Mucosa of stomach (tissue), 1 donor: Measurements from ENCODE around the gene TUBB1.

Source experiments
- H3K27me3 ChIP-seq: one replicate; pipeline ENCODE4 v1.7.0; 2013; ENCODE audit warnings: mild to moderate bottlenecking, low read length; ENCODE audit not compliant: control insufficient read depth, insufficient read depth
- H3K36me3 ChIP-seq: one replicate; pipeline ENCODE4 v1.7.0; 2013; ENCODE audit warnings: low read length; ENCODE audit not compliant: control insufficient read depth, insufficient read depth
- H3K4me1 ChIP-seq: one replicate; pipeline ENCODE4 v1.7.0; 2013; ENCODE audit warnings: mild to moderate bottlenecking, low read length; ENCODE audit not compliant: control insufficient read depth, insufficient read depth
- H3K4me3 ChIP-seq: one replicate; pipeline ENCODE4 v1.7.0; 2013; ENCODE audit warnings: low read length
- H3K9ac ChIP-seq: one replicate; pipeline ENCODE4 v1.7.0; 2013; ENCODE audit warnings: mild to moderate bottlenecking, low read length, moderate library complexity
- H3K9me3 ChIP-seq: one replicate; pipeline ENCODE4 v1.7.0; 2013; ENCODE audit warnings: mild to moderate bottlenecking, low read length, moderate library complexity; ENCODE audit not compliant: control insufficient read depth
- donor health status: Pancreatic carcinoma.

The TUBB1 gene

GRCh38 chr20:59019217-59019616 lies at the start of gene TUBB1:
Gene TUBB1, plus strand, starts transcription at chr20:59019429. Its CDS starts 94 bp downstream, at chr20:59019523.
- no peak within 1 kb of the TSS for H3K4me3 ChIP-seq
- H3K4me1 ChIP-seq, result no peaks in the 10 kb centered on the region
- H3K9ac ChIP-seq, result no peak within 1 kb of the TSS
- no peaks in the 10 kb centered on the region for H3K27me3 ChIP-seq
- no peaks in the 10 kb centered on the region for H3K9me3 ChIP-seq
- H3K36me3 ChIP-seq, result no peaks in the 10 kb centered on the region

DNA sequence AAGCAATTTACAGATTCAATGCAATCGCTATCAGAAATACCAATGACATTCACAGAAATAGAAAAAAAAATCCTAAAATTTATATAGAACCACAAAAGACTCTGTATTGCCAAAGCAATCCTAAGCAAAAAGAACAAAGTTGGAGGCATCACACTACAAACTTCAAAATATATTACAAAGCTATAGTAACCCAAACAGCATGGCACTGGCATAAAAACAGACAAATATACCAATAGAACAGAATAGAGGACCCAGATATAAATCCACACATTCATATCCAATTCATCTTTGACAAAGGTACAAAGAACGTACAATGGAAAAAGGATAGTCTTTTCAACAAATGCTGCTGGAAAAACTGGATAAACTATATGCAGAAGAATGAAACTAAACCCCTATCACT lies 49.8 kb upstream of the TUBB1 start:
- Histone ChIP-seq H3K9me3 (no peaks in the 10 kb centered on the region), H3K27me3 (no peaks in the 10 kb centered on the region), H3K9ac (no peak overlapping the region), H3K4me3 (no peak overlapping the region), H3K36me3 (no peaks in the 10 kb centered on the region), H3K4me1 (no peaks in the 10 kb centered on the region)

DNA sequence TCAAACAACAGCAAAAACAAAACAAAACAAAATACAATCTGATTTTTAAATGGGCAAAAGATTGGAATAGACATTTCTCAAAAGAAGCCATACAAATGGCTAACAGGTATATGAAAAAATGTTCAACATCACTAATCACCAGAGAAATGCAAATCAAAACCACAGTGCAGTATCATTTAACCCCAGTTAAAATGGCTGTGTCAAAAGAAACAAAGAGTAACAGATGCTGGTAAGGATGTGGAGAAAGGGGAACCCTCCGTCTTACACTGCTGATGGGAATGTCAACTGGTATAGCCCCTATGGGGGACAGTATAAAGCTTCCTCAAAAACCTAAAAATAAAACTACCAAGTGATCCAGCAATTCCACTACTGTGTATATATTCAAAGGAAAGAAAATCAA lies 49.1 kb upstream of the TUBB1 start:
- Histone ChIP-seq H3K9ac (no peak overlapping the region), H3K4me1 (no peaks in the 10 kb centered on the region), H3K27me3 (no peaks in the 10 kb centered on the region), H3K4me3 (no peak overlapping the region), H3K36me3 (no peaks in the 10 kb centered on the region), H3K9me3 (no peaks in the 10 kb centered on the region)

DNA sequence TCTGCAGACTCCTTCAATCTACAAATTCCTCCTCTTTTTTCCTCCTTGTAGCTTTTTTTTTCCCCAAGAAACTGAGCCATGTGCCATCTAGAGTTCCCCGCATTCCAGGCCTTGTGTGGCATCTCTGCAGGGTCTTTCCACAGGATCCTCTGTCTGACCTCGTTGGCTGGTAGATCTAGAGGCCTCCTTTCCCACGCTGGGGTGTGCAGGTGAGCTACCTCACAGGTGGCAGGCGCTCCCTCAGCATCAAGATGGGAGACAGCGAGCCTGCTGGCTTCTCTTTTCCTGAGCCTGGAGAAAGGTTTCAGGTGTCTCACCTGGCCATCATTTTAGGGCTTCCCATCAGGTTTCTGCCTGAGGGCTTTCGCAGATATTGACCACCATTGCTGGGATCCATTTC lies 47.8 kb upstream of the TUBB1 start:
- no peaks in the 10 kb centered on the region for H3K36me3 ChIP-seq
- no peak overlapping the region for H3K9ac ChIP-seq
- H3K27me3 ChIP-seq, result no peaks in the 10 kb centered on the region
- no peak overlapping the region for H3K4me3 ChIP-seq
- no peaks in the 10 kb centered on the region for H3K9me3 ChIP-seq
- no peaks in the 10 kb centered on the region for H3K4me1 ChIP-seq

DNA sequence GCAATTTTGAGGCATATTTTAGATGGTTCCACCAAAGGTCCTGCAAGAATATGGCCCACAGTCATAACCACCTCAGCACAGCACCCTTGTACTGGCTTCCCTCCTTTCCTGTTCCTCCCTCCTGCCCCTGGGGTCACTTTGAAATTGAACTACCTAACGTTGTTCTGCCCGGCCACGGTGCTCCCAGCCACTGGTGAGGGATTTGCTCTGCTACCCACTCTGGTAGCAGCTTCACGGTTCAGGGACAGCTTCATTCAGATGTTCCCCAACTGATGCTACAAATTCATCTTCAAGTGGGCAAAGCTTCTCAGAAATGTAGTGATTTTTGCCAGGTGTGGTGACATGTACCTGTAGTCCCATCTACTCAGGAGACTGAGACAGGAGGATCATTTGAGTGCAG lies 46.0 kb upstream of the TUBB1 start:
- H3K9me3 ChIP-seq, result no peaks in the 10 kb centered on the region

DNA sequence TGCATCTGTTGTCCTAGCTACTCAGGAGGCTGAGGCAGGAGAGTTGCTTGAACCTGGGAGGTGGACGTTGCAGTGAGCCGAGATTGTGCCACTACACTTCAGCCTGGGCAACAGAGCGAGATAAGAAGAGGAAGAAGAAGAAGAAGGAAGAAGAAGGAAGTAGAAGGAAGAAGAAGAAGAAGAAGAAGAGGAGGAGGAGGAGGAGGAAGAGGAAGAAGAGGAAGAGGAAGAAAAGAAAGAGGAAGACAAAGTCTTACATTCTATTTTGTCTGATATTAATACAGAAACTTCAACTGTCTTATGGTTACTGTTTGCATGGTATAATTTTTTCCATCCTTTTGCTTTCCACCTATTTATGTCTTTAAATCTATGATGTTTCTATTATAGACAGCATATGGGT lies 45.4 kb upstream of the TUBB1 start:
- Histone ChIP-seq H3K36me3 (no peaks in the 10 kb centered on the region), H3K9ac (no peak overlapping the region), H3K9me3 (no peaks in the 10 kb centered on the region), H3K4me1 (no peaks in the 10 kb centered on the region), H3K27me3 (no peaks in the 10 kb centered on the region), H3K4me3 (no peak overlapping the region)

More for the DNA sequence above, 46.0 kb upstream of the TUBB1 start:
- no peak overlapping the region for H3K9ac ChIP-seq
- H3K4me3 ChIP-seq, result no peak overlapping the region
- H3K36me3 ChIP-seq, result no peaks in the 10 kb centered on the region
- no peaks in the 10 kb centered on the region for H3K27me3 ChIP-seq
- H3K4me1 ChIP-seq, result no peaks in the 10 kb centered on the region

- no peaks in the 10 kb centered on the region for H3K36me3 ChIP-seq
- no peaks in the 10 kb centered on the region for H3K4me1 ChIP-seq
- no peak overlapping the region for H3K4me3 ChIP-seq
- H3K27me3 ChIP-seq, result no peaks in the 10 kb centered on the region
- H3K9ac ChIP-seq, result no peak overlapping the region
- no peaks in the 10 kb centered on the region for H3K9me3 ChIP-seq
Measured at GRCh38 chr20:58975353-58975752, 43.9 kb upstream of the TUBB1 start.

GRCh38 chr20:58976061-58976730 lies 43.0 kb upstream of the TUBB1 start:
- Histone ChIP-seq H3K27me3 (no peaks in the 10 kb centered on the region), H3K4me3 (no peak overlapping the region), H3K4me1 (no peaks in the 10 kb centered on the region), H3K9ac (no peak overlapping the region), H3K9me3 (no peaks in the 10 kb centered on the region), H3K36me3 (no peaks in the 10 kb centered on the region)

DNA sequence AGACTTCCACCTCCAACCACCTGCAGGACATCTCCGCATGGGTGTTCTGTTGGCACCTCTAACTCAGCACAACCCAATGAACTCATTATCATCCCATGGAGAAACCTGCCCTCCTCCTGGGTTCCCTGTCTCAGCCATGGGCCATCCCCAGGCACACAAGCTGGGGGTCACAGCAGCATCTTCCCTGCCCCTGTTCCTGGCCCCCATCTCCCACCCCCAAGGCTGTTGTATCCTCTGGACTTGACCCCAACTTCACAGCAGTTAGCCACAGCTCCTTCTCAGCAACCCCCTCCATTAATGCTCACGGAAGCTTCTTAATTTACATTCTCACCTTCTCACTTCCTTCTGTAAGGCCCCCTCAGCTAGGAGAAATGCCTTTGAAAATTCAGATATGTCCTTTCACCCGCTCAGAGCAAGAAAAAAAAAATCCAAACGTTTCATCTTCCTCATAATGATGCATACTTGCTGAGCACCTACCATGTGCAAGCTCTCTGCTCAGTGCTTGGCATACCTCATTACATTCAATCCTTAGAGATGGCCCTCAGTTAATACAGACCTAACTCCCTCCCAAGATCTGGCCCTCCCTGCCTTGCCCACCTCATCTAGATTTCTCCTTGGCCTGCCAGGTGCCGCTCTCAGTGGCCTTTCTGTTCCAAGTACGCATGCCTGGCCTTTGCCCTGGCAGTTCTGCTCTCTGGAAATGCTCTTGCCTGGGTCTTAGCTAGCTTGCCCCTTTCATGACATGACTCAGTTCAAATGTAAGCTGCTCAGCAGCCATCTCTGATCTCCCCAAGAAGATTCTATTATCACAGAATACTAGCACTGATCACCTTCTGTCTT lies 40.7 kb upstream of the TUBB1 start:
- H3K36me3 ChIP-seq, result no peaks in the 10 kb centered on the region

DNA sequence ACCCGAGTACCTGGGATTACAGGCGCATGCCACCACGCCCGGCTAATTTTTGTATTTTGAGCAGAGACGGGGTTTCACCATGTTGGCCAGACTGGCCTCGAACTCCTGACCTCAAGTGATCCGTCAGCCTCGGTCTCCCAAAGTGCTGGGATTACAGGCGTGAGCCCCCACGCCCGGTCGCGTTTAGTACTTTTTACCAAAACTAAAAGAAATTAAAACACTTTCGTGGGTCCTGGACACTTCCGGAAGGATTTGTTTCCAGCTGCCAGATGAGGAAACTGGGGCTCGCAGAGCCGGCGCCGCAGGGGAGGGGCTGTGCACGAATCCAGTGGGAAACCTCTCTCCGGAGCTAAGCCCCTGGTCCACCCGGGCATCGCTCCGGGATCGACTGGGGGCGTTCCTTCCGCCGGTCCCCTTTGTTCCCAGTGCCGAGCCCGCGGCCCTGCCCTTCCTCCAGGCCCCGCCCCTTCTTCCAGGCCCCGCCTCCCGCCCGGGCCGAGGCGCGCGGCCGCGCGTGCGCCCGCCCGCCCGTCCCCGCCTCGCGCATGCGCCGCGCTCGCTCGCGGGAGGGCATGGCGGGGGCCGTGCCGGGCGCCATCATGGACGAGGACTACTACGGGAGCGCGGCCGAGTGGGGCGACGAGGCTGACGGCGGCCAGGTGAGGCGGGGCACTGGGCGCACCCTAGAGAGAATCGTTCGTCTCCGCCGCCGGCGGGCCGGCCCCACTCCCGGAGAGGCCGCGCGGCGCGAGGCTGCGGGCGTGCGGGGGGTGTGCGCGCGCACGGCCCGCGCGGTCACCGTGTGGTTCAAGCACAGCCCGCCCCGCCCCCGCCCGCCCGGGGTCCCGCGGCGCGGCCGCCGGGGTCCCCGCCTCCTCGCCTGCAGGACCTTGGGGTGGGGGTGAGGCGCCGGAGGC lies 38.3 kb upstream of the TUBB1 start, which contains the start of gene NELFCD:
Gene NELFCD, plus strand, starts transcription at position 546 of the 917 bp plus-strand sequence. Its CDS starts 54 bp downstream, at position 600.
- Histone ChIP-seq H3K9me3 (no peaks in the 10 kb centered on the region), H3K36me3 (no peaks in the 10 kb centered on the region), H3K9ac (peak within 1 kb of the TSS; percentile 79), H3K4me3 (peak within 1 kb of the TSS; percentile 89), H3K4me1 (peaks cover 8% of the 10 kb centered on the region), H3K27me3 (no peaks in the 10 kb centered on the region)

More for the DNA sequence above, 40.7 kb upstream of the TUBB1 start:
- Histone ChIP-seq H3K4me3 (no peak overlapping the region), H3K9ac (no peak overlapping the region), H3K9me3 (no peaks in the 10 kb centered on the region), H3K4me1 (peaks cover 8% of the 10 kb centered on the region), H3K27me3 (no peaks in the 10 kb centered on the region)

DNA sequence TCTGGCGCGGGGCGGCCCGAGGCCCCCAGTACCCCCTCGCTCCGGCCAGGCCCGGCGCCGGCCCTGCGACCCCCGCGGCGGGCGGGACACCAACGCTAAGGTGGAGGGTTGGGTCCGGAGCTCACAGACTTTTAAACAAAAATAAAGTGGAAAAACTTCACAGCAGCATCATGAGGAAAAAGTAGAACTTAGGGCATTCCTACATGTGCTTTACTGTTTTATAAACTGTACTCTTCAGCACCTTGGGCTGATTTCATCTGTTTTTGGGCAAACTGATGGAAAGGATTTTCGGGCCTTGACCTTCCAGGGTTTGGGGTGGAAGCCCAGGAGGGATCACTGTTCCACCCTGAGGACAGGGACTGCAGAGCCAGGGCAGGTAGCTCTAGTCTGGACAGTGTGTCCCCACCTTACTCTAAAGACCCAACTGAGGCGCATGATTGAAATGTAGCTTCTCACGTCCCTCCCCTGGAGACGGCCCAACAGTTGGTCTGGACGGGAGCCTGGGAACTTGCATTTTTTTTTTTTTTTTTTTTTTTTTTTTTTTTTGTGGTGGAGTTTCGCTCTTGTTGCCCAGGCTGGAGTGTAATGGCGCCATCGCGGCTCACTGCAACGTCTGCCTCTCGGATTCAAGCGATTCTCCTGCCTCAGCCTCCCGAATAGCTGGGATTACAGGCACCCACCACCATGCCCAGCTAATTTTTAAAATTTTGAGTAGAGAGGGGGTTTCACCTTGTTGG lies 37.4 kb upstream of the TUBB1 start:
- Histone ChIP-seq H3K9me3 (no peaks in the 10 kb centered on the region), H3K9ac (peak overlapping the region; percentile 79), H3K4me1 (peaks cover 8% of the 10 kb centered on the region), H3K36me3 (peaks cover 4% of the 10 kb centered on the region), H3K4me3 (peak overlapping the region; percentile 89), H3K27me3 (no peaks in the 10 kb centered on the region)
